ENCODE results near the gene PDE7B.

The PDE7B gene

DNA sequence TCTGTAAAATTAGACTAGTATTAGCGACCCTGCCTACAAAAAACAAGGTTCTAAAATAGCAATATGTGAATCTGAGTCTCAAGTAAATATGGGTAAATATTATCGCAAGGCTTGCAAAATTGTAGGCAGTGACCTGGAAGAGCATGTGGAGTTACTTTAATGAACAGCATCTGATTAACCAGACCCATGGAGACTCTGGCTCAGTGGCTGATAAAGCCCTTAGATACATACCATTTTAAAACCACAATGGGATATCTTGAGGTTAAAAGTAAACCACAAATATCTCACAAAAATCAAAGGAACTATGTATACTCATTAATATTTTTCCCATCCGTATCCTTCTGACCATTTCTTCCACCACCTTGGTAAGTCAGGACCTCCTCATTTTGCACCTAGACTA is 211.6 kb downstream of the PDE7B start:
- no peak for DNase-seq (ENCODE audit: low read depth in 2 of 3, low spot score in 1 of 3)

DNA sequence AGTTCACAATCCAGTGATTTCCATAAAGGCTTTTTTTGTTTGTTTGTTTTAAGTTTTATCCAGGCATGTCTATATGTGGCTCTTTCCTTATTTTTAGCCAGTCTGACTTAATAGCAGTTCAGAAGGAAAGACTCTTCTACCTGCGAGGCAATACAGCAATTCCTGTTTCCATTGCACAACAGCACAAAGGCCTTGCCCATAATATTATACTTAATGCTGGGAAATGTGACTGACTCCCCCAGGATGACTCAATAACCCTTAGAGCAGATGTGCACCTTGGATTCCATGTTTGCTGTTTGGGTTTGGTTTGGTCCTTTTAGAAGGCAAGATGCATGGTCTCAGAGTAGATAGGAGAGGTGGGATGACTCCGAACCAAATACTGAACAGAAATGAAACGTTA is 214.5 kb downstream of the PDE7B start:
- DNase-seq (ENCODE audit: low read depth in 2 of 3, low spot score in 1 of 3): no peak

DNA sequence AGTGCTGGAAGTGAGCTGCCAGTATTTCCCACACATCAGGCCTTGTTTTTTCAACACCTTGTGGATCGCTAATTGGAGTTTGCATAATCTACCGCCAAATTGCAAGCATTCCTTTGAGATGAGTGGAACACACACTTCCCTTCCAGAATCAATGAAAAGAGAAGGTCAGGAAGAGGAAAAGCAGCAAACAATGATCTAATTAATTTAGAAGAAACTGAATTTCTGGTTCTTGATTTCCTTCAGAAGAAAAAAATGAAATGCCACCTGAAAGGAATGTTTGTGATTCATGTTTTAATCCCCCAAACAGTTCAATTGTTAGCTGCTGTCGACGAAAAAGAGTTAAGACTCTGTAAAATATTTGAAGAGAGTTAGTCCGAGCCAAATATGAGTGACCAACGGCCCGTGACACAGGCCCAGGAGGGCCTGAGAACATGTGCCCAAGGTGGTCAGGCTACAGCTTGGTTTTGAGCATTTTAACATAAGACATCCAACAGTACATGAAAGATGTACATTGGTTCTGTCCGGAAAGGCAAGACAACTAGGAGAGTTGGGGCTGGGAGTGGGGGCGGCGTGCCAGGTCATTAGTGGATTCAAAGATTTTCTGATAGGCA is 216.3 kb downstream of the PDE7B start:
- DNase-seq (ENCODE audit: low read depth in 2 of 3, low spot score in 1 of 3): no peak

- no peak for DNase-seq (ENCODE audit: low read depth in 2 of 3, low spot score in 1 of 3)
Observed at GRCh38 chr6:136069119-136069518, 217.6 kb downstream of the PDE7B start.

GRCh38 chr6:136070815-136071214 is 219.3 kb downstream of the PDE7B start:
- DNase-seq (ENCODE audit: low read depth in 2 of 3, low spot score in 1 of 3): no peak

DNA sequence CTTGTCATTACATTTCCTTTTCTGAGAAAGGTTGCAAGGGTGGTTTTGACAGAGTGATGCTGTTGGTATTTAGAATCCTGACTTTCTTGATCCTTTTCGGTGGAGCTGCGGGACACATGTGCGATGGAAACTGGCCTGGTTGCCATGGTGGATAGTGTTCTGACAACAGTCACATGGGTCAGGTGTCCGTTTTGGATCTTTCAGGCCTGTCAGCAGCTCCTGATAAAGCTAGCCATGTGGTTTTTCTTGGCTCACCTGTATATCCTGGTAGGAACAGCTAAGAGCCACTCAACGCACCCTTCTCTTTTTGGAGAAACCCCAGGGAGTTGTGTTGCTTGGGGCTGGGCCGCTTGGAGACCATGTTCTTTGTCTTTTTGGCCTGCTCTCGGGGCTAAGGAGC is 221.2 kb downstream of the PDE7B start:
- no peak for DNase-seq (ENCODE audit: low read depth in 2 of 3, low spot score in 1 of 3)

DNA sequence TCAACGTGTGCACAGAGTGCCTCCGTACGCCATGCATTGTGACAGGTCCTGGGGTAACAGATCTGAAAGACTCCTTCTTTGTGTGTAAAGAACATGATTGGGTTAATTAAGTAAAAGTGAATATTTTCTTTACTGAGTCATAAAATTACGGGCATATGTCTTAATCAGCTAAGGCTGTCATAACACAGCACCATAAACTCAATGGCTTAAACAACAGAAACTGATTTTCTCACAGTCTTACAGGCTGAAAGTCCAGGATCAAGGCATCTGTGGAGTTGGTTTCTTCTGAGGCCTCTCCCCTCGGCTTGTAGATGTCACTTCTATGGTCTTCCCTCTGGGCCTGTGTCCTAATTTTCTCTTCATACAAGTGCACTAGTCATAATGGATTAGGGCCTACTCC is 221.7 kb downstream of the PDE7B start:
- DNase-seq (ENCODE audit: low read depth in 2 of 3, low spot score in 1 of 3): no peak

DNA sequence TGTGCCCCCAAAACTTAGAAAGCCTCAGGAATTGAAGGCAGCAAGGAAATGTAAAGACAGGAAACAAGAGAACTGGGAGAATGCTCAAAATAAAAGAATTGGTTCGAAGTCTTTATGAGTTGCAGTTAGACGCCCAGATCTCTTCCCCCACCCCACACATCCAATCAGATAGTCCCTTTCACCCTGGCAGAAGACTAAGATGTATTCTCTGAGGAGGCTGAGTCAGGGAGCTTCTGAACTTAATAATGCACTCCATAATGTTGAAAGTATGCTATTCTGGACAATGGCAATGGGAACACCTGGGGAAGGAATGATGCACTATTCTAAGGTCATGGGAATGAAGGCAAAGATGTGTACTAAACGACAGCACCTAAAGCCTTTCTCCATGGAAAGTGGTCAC is 225.0 kb downstream of the PDE7B start:
- DNase-seq (ENCODE audit: low read depth in 2 of 3, low spot score in 1 of 3): no peak

DNA sequence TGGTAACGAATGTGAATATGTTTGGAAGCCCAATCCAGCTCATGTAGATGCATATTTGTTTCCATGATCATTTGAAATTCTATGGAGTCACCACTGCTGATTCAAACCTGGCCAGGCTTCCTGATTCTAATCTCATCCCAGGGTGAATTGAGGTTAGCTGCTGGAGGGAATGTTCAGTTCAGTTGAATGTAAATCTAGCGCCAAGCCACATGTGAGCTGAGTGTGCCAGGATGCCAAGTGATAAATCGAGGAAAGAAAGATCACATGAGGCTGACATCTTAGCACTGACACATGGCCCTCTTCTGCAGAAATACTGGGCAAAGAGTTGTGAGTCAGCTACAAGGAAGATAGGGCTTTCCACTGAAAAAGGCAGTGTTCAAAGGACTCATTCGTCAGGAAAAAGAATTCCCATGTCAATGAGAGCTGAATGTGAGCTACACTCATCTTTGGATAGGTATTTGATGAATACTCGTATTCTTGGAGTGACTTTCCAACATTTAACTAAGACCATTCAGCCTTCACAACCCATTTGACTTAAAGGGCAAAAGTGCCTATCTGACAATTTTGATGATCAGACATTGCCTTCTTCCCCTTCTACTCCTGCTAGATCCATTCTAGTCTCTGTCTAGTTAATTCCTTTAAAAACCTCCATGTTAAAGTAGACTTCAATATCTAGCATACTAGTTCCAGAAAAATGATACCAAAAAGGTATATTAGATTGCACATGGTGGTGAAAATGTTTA is 226.5 kb downstream of the PDE7B start:
- DNase-seq (ENCODE audit: low read depth in 2 of 3, low spot score in 1 of 3): no peak

DNA sequence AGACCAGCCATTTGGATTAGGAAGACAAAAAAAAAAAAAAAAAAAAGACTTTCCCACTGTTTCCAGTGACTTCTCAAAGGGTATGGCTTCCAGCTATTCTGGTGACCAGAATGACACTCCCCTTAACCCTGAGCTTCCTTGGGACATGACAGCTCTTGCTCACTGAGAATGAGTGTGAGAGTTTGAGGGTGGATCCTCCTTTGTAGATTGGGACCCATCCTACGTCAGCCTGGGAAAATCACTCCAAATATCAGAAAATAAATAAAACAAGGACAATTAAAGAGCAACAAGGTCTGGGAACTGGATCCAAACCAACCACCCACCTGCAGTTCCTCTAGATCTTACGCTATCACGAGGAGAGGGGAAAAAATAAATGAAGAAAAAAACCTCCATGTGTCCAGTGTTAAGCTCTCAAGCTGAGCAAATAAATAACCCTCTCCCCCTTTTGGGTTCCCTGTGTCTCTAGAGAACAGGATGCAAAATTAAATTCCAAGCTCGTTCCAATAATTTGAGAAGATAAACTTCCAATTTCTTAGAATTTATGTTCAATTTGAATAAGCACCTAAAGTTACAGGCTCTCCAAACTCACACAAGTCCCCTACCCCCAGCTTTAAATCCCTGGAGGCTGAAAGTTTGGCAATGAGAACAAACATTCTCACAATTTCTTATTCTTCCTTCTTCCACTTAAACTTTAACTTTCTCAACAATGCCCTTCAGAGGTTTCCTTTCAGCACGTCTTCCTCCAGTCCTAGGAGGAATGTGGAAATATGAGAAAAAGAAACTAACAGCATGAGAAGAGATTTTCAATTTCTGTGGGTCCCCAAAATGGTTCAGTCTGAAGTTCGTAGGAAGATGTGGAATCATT is 228.4 kb downstream of the PDE7B start:
- no peak for DNase-seq (ENCODE audit: low read depth in 2 of 3, low spot score in 1 of 3)

- DNase-seq (ENCODE audit: low read depth in 2 of 3, low spot score in 1 of 3): no peak
Observed at GRCh38 chr6:136083540-136083939, 232.0 kb downstream of the PDE7B start.

- no peak for DNase-seq (ENCODE audit: low read depth in 2 of 3, low spot score in 1 of 3)
Observed at GRCh38 chr6:136084403-136084802, 232.9 kb downstream of the PDE7B start.

DNA sequence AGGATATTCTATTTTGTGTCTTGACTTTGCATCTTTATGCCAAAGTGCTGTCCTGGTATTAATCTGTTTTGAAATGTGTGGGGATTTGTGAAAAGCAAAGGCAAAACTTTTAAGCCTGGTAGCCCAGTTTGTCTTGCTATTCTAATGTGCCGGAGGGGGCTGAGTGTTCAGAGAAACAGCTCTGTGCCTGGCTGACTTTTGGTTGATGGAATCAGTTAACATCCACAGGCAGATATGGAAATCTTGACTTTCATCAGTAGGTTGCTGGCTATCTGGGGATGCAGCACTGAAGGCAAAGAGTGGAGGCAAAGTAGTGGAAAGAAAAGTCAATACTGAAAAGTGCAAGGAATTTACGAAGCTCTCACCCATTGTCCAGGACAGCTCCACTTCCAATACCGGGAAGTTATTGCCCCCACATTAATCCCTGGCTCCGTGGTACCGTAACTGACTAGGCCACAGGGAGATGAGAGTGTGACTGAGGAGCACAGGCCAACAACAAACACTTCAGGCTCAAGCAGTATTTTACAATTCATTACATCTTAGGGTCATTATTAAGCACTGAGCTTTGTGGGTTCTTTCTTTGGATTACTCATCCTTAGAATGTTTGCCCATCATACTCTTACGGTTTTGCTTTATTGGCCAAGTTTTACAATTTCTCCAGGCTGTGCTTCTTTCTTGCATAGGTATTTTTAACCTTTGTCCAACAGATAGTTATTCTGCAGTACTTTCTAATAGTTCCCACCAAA is 234.0 kb downstream of the PDE7B start:
- no peak for DNase-seq (ENCODE audit: low read depth in 2 of 3, low spot score in 1 of 3)

- no peak for DNase-seq (ENCODE audit: low read depth in 2 of 3, low spot score in 1 of 3)
Observed at GRCh38 chr6:136086686-136087085, 235.2 kb downstream of the PDE7B start.

DNA sequence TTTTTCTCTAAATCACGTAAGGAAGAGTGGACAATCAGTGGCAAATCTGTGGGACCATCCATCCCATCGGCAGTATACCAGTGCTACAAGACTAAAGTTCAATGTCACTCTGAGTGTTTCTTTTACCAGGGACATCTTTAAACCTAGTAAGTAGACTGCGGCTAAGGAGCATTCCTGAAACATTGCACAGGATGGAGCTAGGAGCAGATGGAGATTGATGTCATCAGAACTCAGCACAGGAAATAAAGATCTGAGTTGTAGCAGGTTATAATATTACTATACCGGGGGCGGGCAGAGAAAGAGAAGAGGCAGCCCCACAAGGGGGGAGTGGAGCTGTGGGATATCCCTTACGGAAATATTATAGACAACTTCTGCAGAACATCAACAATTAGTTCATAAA is 236.5 kb downstream of the PDE7B start:
- DNase-seq (ENCODE audit: low read depth in 2 of 3, low spot score in 1 of 3): no peak

DNA sequence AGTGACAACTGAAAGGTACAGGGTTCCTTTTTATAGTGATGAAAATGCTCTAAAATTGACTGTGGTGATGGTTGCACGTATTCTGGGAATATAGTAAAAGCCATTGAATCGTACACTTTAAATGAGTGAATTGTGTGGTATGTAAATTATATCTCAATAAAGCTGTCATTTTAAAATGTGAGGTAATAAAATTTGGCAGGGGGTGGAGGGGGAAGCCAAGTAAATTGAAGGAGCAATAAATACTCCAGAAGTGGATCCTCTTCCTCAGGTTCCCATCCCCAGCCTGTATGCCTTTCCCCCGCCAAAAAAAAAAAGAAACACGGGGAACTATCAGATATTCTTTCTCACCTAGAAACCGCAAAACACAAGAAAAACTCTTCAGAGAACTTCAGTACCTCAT is 237.2 kb downstream of the PDE7B start:
- no peak for DNase-seq (ENCODE audit: low read depth in 2 of 3, low spot score in 1 of 3)

GRCh38 chr6:136089876-136090275 is 238.4 kb downstream of the PDE7B start:
- DNase-seq (ENCODE audit: low read depth in 2 of 3, low spot score in 1 of 3): no peak

- DNase-seq (ENCODE audit: low read depth in 2 of 3, low spot score in 1 of 3): no peak
Observed at GRCh38 chr6:136090929-136091328, 239.4 kb downstream of the PDE7B start.

DNA sequence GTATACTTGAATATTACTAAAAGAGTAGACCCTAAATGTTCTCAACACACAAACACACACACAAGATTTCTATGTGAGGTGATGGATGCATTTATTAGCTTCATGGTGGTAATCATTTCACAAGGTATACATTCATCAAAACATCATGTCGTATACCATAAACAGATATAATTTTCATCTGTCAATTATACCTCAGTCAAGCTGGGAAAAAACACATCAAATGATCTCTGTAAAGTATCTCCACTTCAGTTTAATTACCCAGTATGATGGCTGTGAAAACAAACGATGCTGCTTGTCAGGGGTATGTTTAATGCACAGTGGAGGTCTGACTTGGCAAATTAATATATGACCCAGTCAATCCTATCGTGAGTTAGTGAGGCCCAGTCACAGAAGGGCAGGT is 241.4 kb downstream of the PDE7B start:
- no peak for DNase-seq (ENCODE audit: low read depth in 2 of 3, low spot score in 1 of 3)

DNA sequence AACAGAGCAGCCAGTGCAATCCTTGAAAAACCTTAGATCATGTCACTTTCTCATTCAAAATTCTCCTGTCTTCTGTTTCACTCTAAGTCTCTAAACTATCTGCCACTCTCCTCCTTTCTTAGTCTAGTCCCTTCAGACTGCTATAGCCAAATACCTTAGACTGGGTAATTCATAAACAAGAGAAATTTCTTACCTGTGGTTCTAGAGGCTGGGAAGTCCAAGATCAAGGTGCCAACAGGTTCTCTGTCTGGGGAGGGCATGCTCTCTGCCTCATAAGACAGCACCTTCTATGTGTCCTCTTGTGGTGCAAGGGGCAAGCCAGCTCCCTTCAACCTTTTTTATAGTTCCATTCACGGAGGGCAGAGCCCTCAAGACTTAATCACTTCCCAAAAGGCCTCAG is 242.3 kb downstream of the PDE7B start:
- DNase-seq (ENCODE audit: low read depth in 2 of 3, low spot score in 1 of 3): no peak

GRCh38 chr6:136094812-136095211 is 243.3 kb downstream of the PDE7B start:
- no peak for DNase-seq (ENCODE audit: low read depth in 2 of 3, low spot score in 1 of 3)
